GM12878 (cell line): ENCODE measurements around the gene VDR. TPM values are rescaled to one million over a fixed set of nuclear protein-coding genes. Genes with fewer than 3 reads are reported as not detected.

Experiments
- ATAC-seq: fragments of 200-7000 bp; cut with Tn5 transposase; 3 replicates; pipeline ENCODE4 v1.9.1; 2020; ENCODE audit warnings: mild to moderate bottlenecking, moderate library complexity
- BruUV-seq: library from RNA; stranded (reverse); fragments of 400-500 nt; replicated peaks from 2 replicates; lab custom pipeline; 2021; lab: Mats Ljungman, UMichigan
- CTCF ChIA-PET: fragments of 300-600 bp; sonication (Branson Sonifier 250); formaldehyde crosslinking; extraction: SDS; loops from one replicate; lab custom pipeline; 2021; ENCODE audit warnings: inconsistent platforms; lab: Yijun Ruan, JAX
- POLR2A ChIA-PET: fragments of 350-600 bp; formaldehyde crosslinking; extraction: SDS; loops from one replicate; lab custom pipeline; 2021; ENCODE audit warnings: inconsistent platforms; lab: Charles Lee
- RAD21 ChIA-PET: fragments of 300-600 bp; sonication (Branson Sonifier 250); formaldehyde crosslinking; loops from one replicate; lab custom pipeline; 2023; ENCODE audit warnings: antibody characterized with exemption; ENCODE audit not compliant: unreplicated experiment; lab: Charles Lee
- SMC1A ChIA-PET: fragments of 300-600 bp; sonication (Branson Sonifier 250); formaldehyde crosslinking; loops from one replicate; lab custom pipeline; 2023; ENCODE audit not compliant: unreplicated experiment, uncharacterized antibody; lab: Charles Lee
- DNase-seq: peaks from one replicate; pipeline ENCODE4 v3.0.0-alpha.2; 2011; ENCODE audit warnings: low read depth, low spot score
- FAIRE-seq: peaks from 3 replicates; lab custom pipeline; 2011; peaks lifted over from hg19 to GRCh38; lab: Jason Lieb, UNC
- H2AFZ ChIP-seq: 2 replicates; pipeline ENCODE4 v1.6.0; 2011; ENCODE audit warnings: low read depth, low read length, control low read depth; ENCODE audit not compliant: control insufficient read depth
- H3K27ac ChIP-seq: 2 replicates; pipeline ENCODE4 v1.5.1; 2011; ENCODE audit warnings: control low read depth; ENCODE audit not compliant: control insufficient read depth, insufficient read depth
- H3K27me3 ChIP-seq, 2 experiments: replicated peaks in 1 of 2; 2 replicates each; pipeline versions ENCODE4 v1.6.0 to v1.6.1; 2011; ENCODE audit warnings: low read length in 1 of 2; ENCODE audit not compliant: control insufficient read depth in 2 of 2, insufficient read depth in 2 of 2
- H3K36me3 ChIP-seq, 2 experiments: 2 replicates each; pipeline ENCODE4 v1.5.1; 2011; ENCODE audit warnings: low read length in 1 of 2; ENCODE audit not compliant: control insufficient read depth in 2 of 2, insufficient read depth in 2 of 2
- H3K4me1 ChIP-seq: 2 replicates; pipeline ENCODE4 v1.6.1; 2011; ENCODE audit warnings: mild to moderate bottlenecking, low read length, moderate library complexity, mixed read lengths; ENCODE audit not compliant: control insufficient read depth, insufficient read depth
- H3K4me2 ChIP-seq: 2 replicates; pipeline ENCODE4 v1.6.0; 2011; ENCODE audit warnings: control low read depth; ENCODE audit not compliant: control insufficient read depth, insufficient read depth
- H3K4me3 ChIP-seq: fragments of 200-600 bp; sonication (generic); 2 replicates; pipeline ENCODE4 v1.5.1; 2016
- H3K79me2 ChIP-seq: 2 replicates; pipeline ENCODE4 v1.6.0; 2011; ENCODE audit warnings: low read length; ENCODE audit not compliant: control insufficient read depth, insufficient read depth
- H3K9ac ChIP-seq: 2 replicates; pipeline ENCODE4 v1.8.0; 2011; ENCODE audit warnings: low read length, control low read depth, mixed read lengths; ENCODE audit not compliant: control insufficient read depth, insufficient read depth
- H3K9me3 ChIP-seq: replicated peaks from 3 replicates; pipeline ENCODE4 v1.5.1; 2011; ENCODE audit warnings: mild to moderate bottlenecking, low read length; ENCODE audit not compliant: control insufficient read depth, insufficient read depth
- H4K20me1 ChIP-seq: 2 replicates; pipeline ENCODE4 v1.6.0; 2011; ENCODE audit not compliant: control insufficient read depth, insufficient read depth
- ETV6 ChIP-seq, 2 experiments: fragments of 450-650 bp in 1 of 2; IDR thresholded peaks in 1 of 2; conservative IDR thresholded peaks in 1 of 2; 2 replicates each; pipeline ENCODE4 v1.6.1; 2014; ENCODE audit warnings: antibody characterized with exemption in 1 of 2, borderline replicate concordance in 1 of 2, low read depth in 1 of 2, mild to moderate bottlenecking in 1 of 2, moderate library complexity in 1 of 2
- GABPA ChIP-seq: IDR thresholded peaks from 2 replicates; pipeline ENCODE4 v1.6.1; 2014; ENCODE audit warnings: antibody characterized with exemption, low read depth, mild to moderate bottlenecking, inconsistent platforms
- MEF2B ChIP-seq: fragments of 450-650 bp; IDR thresholded peaks from 2 replicates; pipeline ENCODE4 v1.6.1; 2018; ENCODE audit warnings: mild to moderate bottlenecking, moderate library complexity; ENCODE audit not compliant: partially characterized antibody, poor library complexity, severe bottlenecking
- PAX5 ChIP-seq: IDR thresholded peaks from 2 replicates; pipeline ENCODE4 v1.6.1; 2011; ENCODE audit warnings: low read depth, low read length, borderline replicate concordance
- POLR2AphosphoS5 ChIP-seq: IDR thresholded peaks from 2 replicates; pipeline ENCODE4 v1.6.1; 2011; ENCODE audit warnings: mild to moderate bottlenecking, low read length, inconsistent platforms
- RBBP5 ChIP-seq: fragments of 200-600 bp; sonication (generic); conservative IDR thresholded peaks from 2 replicates; pipeline ENCODE4 v1.6.1; 2016
- RFX5 ChIP-seq: IDR thresholded peaks from 2 replicates; pipeline ENCODE4 v1.6.1; 2011; ENCODE audit warnings: low read depth, low read length, improper control_type of control experiment
- SUPT20H ChIP-seq: IDR thresholded peaks from 2 replicates; pipeline ENCODE4 v1.6.1; 2011; ENCODE audit warnings: low read depth, mild to moderate bottlenecking, low read length, moderate library complexity, borderline replicate concordance; ENCODE audit not compliant: control insufficient read depth
- TCF12 ChIP-seq: IDR thresholded peaks from 2 replicates; pipeline ENCODE4 v1.6.1; 2011; ENCODE audit warnings: low read depth, mild to moderate bottlenecking, low read length
- WGBS: methylation state at CpG from one replicate; pipeline ENCODE4 v1.1.6; 2016; ENCODE audit warnings: low lambda C conversion rate; ENCODE audit not compliant: insufficient replicate concordance, insufficient coverage; ENCODE audit errors: missing lambda C conversion rate; 5-methylcytosine and 5-hydroxymethylcytosine counted together
- in situ Hi-C: fragments of 300-500 bp; cut with MboI; formaldehyde crosslinking; loops from 9 replicates; pipeline ENCODE4 v1.14.3; 2018; ENCODE audit warnings: mixed read lengths
- intact Hi-C: fragments of 100-400 bp; cut with micrococcal nuclease; formaldehyde crosslinking; loops from one replicate; pipeline ENCODE4 v1.14.2; 2022; ENCODE audit not compliant: unreplicated experiment
- polyA plus RNA-seq, 11 experiments: library from polyadenylated mRNA; depleted of rRNA in 4 of 11; unstranded in 6 of 11; stranded (reverse) in 5 of 11; fragments of >200 nt; fragmentation: Nextera tagmentation in 4 of 11; fragmentation: Illumina TruSeq in 1 of 11; extraction: Ambion mirVana in 4 of 11; extraction: Trizol in 1 of 11; gene quantifications; 1 replicate in 1 of 11; 2 replicates in 10 of 11; pipeline versions ENCODE4 v1.2.1 to v1.2.3, GENCODE V29; 2011 to 2016; ENCODE audit warnings: inconsistent platforms in 2 of 11, missing spikeins in 2 of 11, low read depth in 1 of 11
- total RNA-seq, 4 experiments: library from RNA; depleted of rRNA in 3 of 4; stranded (reverse); fragments of >200 nt in 3 of 4; fragmentation: Illumina TruSeq in 1 of 4; extraction: Trizol in 1 of 4; gene quantifications; 2 replicates each; pipeline versions ENCODE4 v1.2.1 to v1.2.3, GENCODE V29; 2013 to 2021
- TF ChIP-seq, protein P1 (sequence below): IDR thresholded peaks from 2 replicates; pipeline ENCODE4 v1.6.1; 2012; ENCODE audit warnings: mild to moderate bottlenecking, low read depth, low read length
- TF ChIP-seq, protein P2 (sequence below): fragments of 450-650 bp; formaldehyde crosslinking; IDR thresholded peaks from 2 replicates; pipeline ENCODE4 v1.4.0; 2022; ENCODE audit warnings: mild to moderate bottlenecking, moderate library complexity

VDR gene
- total and polyA plus RNA-seq, 10 of the 15 experiments (the other 5 are each of a cell fraction or from before 2014, with no cell fraction given): 0.27 to 7.9 (median 3.0) TPM

DNA sequence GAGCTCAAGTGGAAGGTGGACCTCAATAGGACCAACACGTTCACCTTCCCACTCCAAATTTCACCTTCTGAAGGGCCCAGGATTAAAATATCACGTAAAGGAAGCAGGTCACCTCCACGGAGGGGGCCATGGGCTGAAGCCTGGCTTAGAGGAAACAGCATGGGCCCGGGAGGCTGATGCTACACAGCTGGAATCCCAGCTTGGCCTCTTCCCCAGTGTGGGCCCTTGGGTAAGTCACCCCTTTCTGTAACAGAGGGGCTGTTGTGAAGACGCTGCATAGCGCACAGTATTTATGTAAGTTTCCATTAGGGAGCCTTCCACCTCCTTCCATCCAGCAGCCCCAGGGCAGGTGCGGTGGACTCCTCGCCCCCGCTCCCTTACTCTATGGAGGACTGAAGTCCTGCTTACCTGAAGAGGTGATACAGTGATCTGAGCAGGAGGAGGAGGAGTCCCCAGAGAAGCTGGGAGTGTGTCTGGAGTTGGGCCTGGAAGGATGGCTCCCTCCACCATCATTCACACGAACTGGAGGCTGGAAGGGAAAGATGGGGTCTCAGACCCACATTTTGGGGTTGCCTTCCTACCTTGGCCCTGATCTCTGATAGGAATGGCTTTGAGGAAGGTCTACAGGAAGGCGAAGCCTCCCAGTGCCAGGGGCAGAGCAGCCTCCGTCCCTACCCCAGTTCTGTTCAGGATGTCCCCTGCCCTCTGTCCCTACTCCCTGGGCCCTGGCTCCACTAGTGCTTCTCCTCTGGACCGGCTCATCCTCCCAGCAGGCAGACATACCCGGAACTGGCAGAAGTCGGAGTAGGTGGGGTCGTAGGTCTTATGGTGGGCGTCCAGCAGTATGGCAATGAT, 47.8 kb downstream of the VDR start:
- DNase-seq (no peak), ATAC-seq (no peak), FAIRE-seq (no peak)
- Histone ChIP-seq H3K4me1 (no peaks in the 10 kb centered on the region), H2AFZ (no peak overlapping the region), H3K4me3 (no peak overlapping the region), H3K9ac (no peak overlapping the region), H3K9me3 (no peaks in the 10 kb centered on the region), H3K4me2 (no peak overlapping the region), H3K27ac (no peak overlapping the region), H3K36me3 (no peaks in the 10 kb centered on the region), H3K27me3 (no peaks in the 10 kb centered on the region), H3K79me2 (no peaks in the 10 kb centered on the region), H4K20me1 (no peaks in the 10 kb centered on the region)
- TF ChIP-seq PAX5: no peak
- no peak for TF ChIP-seq RFX5
- no peak for TF ChIP-seq ETV6 (conservative IDR thresholded peaks at IDR 0.05 in 1 of 2, IDR thresholded peaks at IDR 0.05 in 1 of 2; ENCODE audit: borderline replicate concordance in 1 of 2, low read depth in 1 of 2)
- TF ChIP-seq GABPA: no peak
- TF ChIP-seq MEF2B: no peak
- no peak for TF ChIP-seq RBBP5
- TF ChIP-seq, protein P1, sequence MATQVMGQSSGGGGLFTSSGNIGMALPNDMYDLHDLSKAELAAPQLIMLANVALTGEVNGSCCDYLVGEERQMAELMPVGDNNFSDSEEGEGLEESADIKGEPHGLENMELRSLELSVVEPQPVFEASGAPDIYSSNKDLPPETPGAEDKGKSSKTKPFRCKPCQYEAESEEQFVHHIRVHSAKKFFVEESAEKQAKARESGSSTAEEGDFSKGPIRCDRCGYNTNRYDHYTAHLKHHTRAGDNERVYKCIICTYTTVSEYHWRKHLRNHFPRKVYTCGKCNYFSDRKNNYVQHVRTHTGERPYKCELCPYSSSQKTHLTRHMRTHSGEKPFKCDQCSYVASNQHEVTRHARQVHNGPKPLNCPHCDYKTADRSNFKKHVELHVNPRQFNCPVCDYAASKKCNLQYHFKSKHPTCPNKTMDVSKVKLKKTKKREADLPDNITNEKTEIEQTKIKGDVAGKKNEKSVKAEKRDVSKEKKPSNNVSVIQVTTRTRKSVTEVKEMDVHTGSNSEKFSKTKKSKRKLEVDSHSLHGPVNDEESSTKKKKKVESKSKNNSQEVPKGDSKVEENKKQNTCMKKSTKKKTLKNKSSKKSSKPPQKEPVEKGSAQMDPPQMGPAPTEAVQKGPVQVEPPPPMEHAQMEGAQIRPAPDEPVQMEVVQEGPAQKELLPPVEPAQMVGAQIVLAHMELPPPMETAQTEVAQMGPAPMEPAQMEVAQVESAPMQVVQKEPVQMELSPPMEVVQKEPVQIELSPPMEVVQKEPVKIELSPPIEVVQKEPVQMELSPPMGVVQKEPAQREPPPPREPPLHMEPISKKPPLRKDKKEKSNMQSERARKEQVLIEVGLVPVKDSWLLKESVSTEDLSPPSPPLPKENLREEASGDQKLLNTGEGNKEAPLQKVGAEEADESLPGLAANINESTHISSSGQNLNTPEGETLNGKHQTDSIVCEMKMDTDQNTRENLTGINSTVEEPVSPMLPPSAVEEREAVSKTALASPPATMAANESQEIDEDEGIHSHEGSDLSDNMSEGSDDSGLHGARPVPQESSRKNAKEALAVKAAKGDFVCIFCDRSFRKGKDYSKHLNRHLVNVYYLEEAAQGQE: no peak
- no peak for TF ChIP-seq TCF12
- TF ChIP-seq, protein P2, sequence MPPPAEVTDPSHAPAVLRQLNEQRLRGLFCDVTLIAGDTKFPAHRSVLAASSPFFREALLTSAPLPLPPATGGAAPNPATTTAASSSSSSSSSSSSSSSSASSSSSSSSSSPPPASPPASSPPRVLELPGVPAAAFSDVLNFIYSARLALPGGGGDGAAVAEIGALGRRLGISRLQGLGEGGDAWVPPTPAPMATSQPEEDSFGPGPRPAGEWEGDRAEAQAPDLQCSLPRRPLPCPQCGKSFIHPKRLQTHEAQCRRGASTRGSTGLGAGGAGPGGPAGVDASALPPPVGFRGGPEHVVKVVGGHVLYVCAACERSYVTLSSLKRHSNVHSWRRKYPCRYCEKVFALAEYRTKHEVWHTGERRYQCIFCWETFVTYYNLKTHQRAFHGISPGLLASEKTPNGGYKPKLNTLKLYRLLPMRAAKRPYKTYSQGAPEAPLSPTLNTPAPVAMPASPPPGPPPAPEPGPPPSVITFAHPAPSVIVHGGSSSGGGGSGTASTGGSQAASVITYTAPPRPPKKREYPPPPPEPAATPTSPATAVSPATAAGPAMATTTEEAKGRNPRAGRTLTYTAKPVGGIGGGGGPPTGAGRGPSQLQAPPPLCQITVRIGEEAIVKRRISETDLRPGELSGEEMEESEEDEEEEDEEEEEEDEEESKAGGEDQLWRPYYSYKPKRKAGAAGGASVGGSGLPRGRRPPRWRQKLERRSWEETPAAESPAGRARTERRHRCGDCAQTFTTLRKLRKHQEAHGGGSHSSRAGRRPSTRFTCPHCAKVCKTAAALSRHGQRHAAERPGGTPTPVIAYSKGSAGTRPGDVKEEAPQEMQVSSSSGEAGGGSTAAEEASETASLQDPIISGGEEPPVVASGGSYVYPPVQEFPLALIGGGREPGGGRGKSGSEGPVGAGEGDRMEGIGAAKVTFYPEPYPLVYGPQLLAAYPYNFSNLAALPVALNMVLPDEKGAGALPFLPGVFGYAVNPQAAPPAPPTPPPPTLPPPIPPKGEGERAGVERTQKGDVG (CRISPR knock-in tag): no peak
- TF ChIP-seq POLR2AphosphoS5: no peak
- TF ChIP-seq SUPT20H: no peak
- in situ Hi-C loops (no loop called here), intact Hi-C loops (no loop called here)
- CTCF ChIA-PET: interaction anchor here (0.6 to 1.1 kb wide), 2 partner anchors 9 to 173 kb away, joined by 3 read pairs; no protein-coding TSS in a partner anchor
- RAD21 ChIA-PET: no interaction called here
- 77% methylated on average over 17 of the region's 17 CpGs for WGBS
- SMC1A ChIA-PET: interaction anchor here (1.4 kb wide), 1 partner anchor 23 kb away, joined by 3 read pairs; no protein-coding TSS in a partner anchor
- no TSS peak for BruUV-seq
- POLR2A ChIA-PET: no interaction called here
